ENCODE results near the gene SPTBN5. TPM values are rescaled to one million over a fixed set of nuclear protein-coding genes. Genes with fewer than 3 reads are reported as not detected.

SPTBN5 gene
- total RNA-seq, 2 donors from 2014 or later: 0.52 to 3.0 TPM

GRCh38 chr15:41900526-41901380 is 6.9 kb upstream of the SPTBN5 start:
- DNase-seq (no peak), ATAC-seq (no peak)
- TF ChIP-seq POLR2A (IDR thresholded peaks at IDR 0.05): no peak
- TF ChIP-seq CTCF (IDR thresholded peaks at IDR 0.05): no peak
- no peaks in the 10 kb centered on the region for H3K9me3 ChIP-seq
- no peaks in the 10 kb centered on the region for H3K27me3 ChIP-seq
- H3K4me3 ChIP-seq: no peak overlapping the region
- H3K27ac ChIP-seq: peak overlapping the region in 1 of 4 donors; percentile 5
- H3K4me1 ChIP-seq: peaks cover 17% of the 10 kb centered on the region
- WGBS, 2 donors: 74 to 79% methylated on average over 14 to 35 of the region's 36 CpGs
- peaks cover 0 to 14% of the 10 kb centered on the region in 2 donors for H3K36me3 ChIP-seq (replicated peaks in 1 of 2; ENCODE audit: insufficient read depth in 1 of 2, low read depth in 2 of 2)
- intact Hi-C loops (cut with DNase I): no loop called here

- H3K9me3 ChIP-seq: no peaks in the 10 kb centered on the region
- no peaks in the 10 kb centered on the region for H3K27me3 ChIP-seq
- DNase-seq (no peak), ATAC-seq (no peak)
- intact Hi-C loops (cut with DNase I): no loop called here
- TF ChIP-seq POLR2A (IDR thresholded peaks at IDR 0.05) (no peak), CTCF (IDR thresholded peaks at IDR 0.05) (no peak)
- H3K4me1 ChIP-seq: peaks cover 20% of the 10 kb centered on the region
- peaks cover 0 to 14% of the 10 kb centered on the region in 2 donors for H3K36me3 ChIP-seq (replicated peaks in 1 of 2; ENCODE audit: insufficient read depth in 1 of 2, low read depth in 2 of 2)
- H3K4me3 ChIP-seq: no peak overlapping the region
- H3K27ac ChIP-seq: no peak overlapping the region
- 71 to 82% methylated on average over 6 of the region's 6 CpGs for WGBS, 2 donors
Observed at GRCh38 chr15:41899854-41900442, 6.1 kb upstream of the SPTBN5 start.

GRCh38 chr15:41897363-41897799 is 3.5 kb upstream of the SPTBN5 start:
- ATAC-seq: no peak
- 80 to 87% methylated on average over 8 of the region's 8 CpGs for whole genome bisulfite sequencing, 2 donors
- Histone ChIP-seq H3K4me3 (no peak overlapping the region), H3K4me1 (peaks cover 32% of the 10 kb centered on the region), H3K27me3 (no peaks in the 10 kb centered on the region), H3K27ac (no peak overlapping the region), H3K9me3 (no peaks in the 10 kb centered on the region), H3K36me3 (replicated peaks in 1 of 2; ENCODE audit: insufficient read depth in 1 of 2, low read depth in 2 of 2) (peaks cover 0 to 12% of the 10 kb centered on the region in 2 donors)
- intact Hi-C loops (cut with DNase I): no loop called here
- TF ChIP-seq CTCF (IDR thresholded peaks at IDR 0.05) (no peak), POLR2A (IDR thresholded peaks at IDR 0.05) (no peak)
- no peak for DNase-seq

GRCh38 chr15:41896566-41896965 is 2.7 kb upstream of the SPTBN5 start:
- TF ChIP-seq POLR2A (IDR thresholded peaks at IDR 0.05): no peak
- TF ChIP-seq CTCF (IDR thresholded peaks at IDR 0.05): no peak
- no peaks in the 10 kb centered on the region for H3K27me3 ChIP-seq
- DNase-seq: no peak
- intact Hi-C loops (cut with DNase I): no loop called here
- H3K9me3 ChIP-seq: no peaks in the 10 kb centered on the region
- WGBS, 2 donors: 82 to 87% methylated on average over 6 of the region's 6 CpGs
- H3K4me3 ChIP-seq: no peak overlapping the region
- H3K4me1 ChIP-seq: peaks cover 40% of the 10 kb centered on the region
- H3K27ac ChIP-seq: peak overlapping the region in 1 of 4 donors; percentile 15
- H3K36me3 ChIP-seq (replicated peaks in 1 of 2; ENCODE audit: insufficient read depth in 1 of 2, low read depth in 2 of 2): peaks cover 0 to 12% of the 10 kb centered on the region in 2 donors
- ATAC-seq: no peak
